ENCODE measurements around the gene BMPER.

GRCh38 chr7:33973231-33974015 is 68.1 kb downstream of the BMPER start:
- TF ChIP-seq CTCF (IDR thresholded peaks at IDR 0.05; ENCODE audit: insufficient read depth, low read length, poor library complexity, severe bottlenecking) (no peak), EZH2phosphoT487 (conservative IDR thresholded peaks at IDR 0.05; ENCODE audit: low read length) (no peak)
